PFSK-1 (cell line): ENCODE data around the gene RALB.

Experiments used
- FOXP2 ChIP-seq: optimal IDR thresholded peaks from 2 replicates; pipeline ENCODE3; 2011; ENCODE audit warnings: borderline replicate concordance, control low read depth, inconsistent platforms; ENCODE audit not compliant: insufficient read depth; ENCODE audit errors: extremely low read length, extremely low read depth
- POLR2AphosphoS5 ChIP-seq: IDR thresholded peaks from 2 replicates; pipeline ENCODE4 v1.6.1; 2012; ENCODE audit warnings: low read depth, mild to moderate bottlenecking, control low read depth, low read length, moderate library complexity
- REST ChIP-seq, 2 experiments: IDR thresholded peaks; 2 replicates each; pipeline versions ENCODE4 v1.6.1 to v1.8.0; 2011 to 2012; ENCODE audit warnings: low read depth in 2 of 2, low read length in 2 of 2, control low read depth in 1 of 2, inconsistent platforms in 1 of 2, mild to moderate bottlenecking in 1 of 2, moderate library complexity in 1 of 2; ENCODE audit not compliant: insufficient read depth in 1 of 2
- SIN3A ChIP-seq: IDR thresholded peaks from 2 replicates; pipeline ENCODE4 v1.6.1; 2012; ENCODE audit warnings: mild to moderate bottlenecking, low read length, moderate library complexity, borderline replicate concordance; ENCODE audit not compliant: insufficient read depth
- TAF1 ChIP-seq: IDR thresholded peaks from 2 replicates; pipeline ENCODE4 v1.6.1; 2012; ENCODE audit warnings: low read length, control low read depth, borderline replicate concordance; ENCODE audit not compliant: insufficient read depth

RALB gene

GRCh38 chr2:120294008-120294340 lies 41.3 kb downstream of the RALB start:
- no peak for TF ChIP-seq FOXP2
- no peak for TF ChIP-seq REST (IDR thresholded peaks at IDR 0.05; ENCODE audit: insufficient read depth in 1 of 2, low read depth in 2 of 2, low read length in 2 of 2)
- no peak for TF ChIP-seq SIN3A
- TF ChIP-seq POLR2AphosphoS5: no peak
- no peak for TF ChIP-seq TAF1

GRCh38 chr2:120298173-120298835 lies 45.7 kb downstream of the RALB start:
- TF ChIP-seq FOXP2 (no peak), SIN3A (no peak), POLR2AphosphoS5 (no peak), REST (IDR thresholded peaks at IDR 0.05; ENCODE audit: insufficient read depth in 1 of 2, low read depth in 2 of 2, low read length in 2 of 2) (no peak), TAF1 (no peak)

GRCh38 chr2:120299004-120299403 lies 46.4 kb downstream of the RALB start:
- no peak for TF ChIP-seq TAF1
- no peak for TF ChIP-seq FOXP2
- no peak for TF ChIP-seq REST (IDR thresholded peaks at IDR 0.05; ENCODE audit: insufficient read depth in 1 of 2, low read depth in 2 of 2, low read length in 2 of 2)
- TF ChIP-seq SIN3A: no peak
- TF ChIP-seq POLR2AphosphoS5: no peak

GRCh38 chr2:120299561-120299960 lies 46.9 kb downstream of the RALB start:
- TF ChIP-seq TAF1: no peak
- no peak for TF ChIP-seq FOXP2
- TF ChIP-seq SIN3A: no peak
- no peak for TF ChIP-seq POLR2AphosphoS5
- TF ChIP-seq REST (IDR thresholded peaks at IDR 0.05; ENCODE audit: insufficient read depth in 1 of 2, low read depth in 2 of 2, low read length in 2 of 2): no peak
